GM23338 (cell line): ENCODE data around the gene TRDN. TPM values are rescaled to one million over a fixed set of nuclear protein-coding genes. Genes with fewer than 3 reads are reported as not detected.

Source experiments
- ATAC-seq: fragments of 200-7000 bp; cut with Tn5 transposase; 3 replicates; pipeline ENCODE4 v1.9.1; 2020
- DNase-seq: peaks from one replicate; pipeline ENCODE4 v3.0.0-alpha.2; 2015; ENCODE audit warnings: low spot score
- H2AFZ ChIP-seq: fragments of 200-600 bp; sonication (generic); 2 replicates; pipeline ENCODE4 v1.8.0; 2016; ENCODE audit warnings: antibody characterized with exemption, mild to moderate bottlenecking, moderate library complexity
- H3F3A ChIP-seq: fragments of 200-600 bp; sonication (generic); replicated peaks from 2 replicates; pipeline ENCODE4 v1.8.0; 2017; ENCODE audit warnings: antibody characterized with exemption, mixed run types, low read depth
- H3K27ac ChIP-seq: fragments of 200-600 bp; sonication (generic); 2 replicates; pipeline ENCODE4 v1.6.1; 2016; ENCODE audit warnings: low read depth
- H3K27me3 ChIP-seq: fragments of 200-600 bp; sonication (generic); 2 replicates; pipeline ENCODE4 v1.8.0; 2016; ENCODE audit warnings: mild to moderate bottlenecking, mixed run types, moderate library complexity; ENCODE audit not compliant: insufficient read depth
- H3K36me3 ChIP-seq: fragments of 200-600 bp; sonication (generic); 2 replicates; pipeline ENCODE4 v1.8.0; 2016; ENCODE audit warnings: mild to moderate bottlenecking; ENCODE audit not compliant: insufficient read depth
- H3K4me1 ChIP-seq: fragments of 200-600 bp; sonication (generic); 2 replicates; pipeline ENCODE4 v1.8.0; 2016; ENCODE audit warnings: mild to moderate bottlenecking, moderate library complexity; ENCODE audit not compliant: insufficient read depth
- H3K4me2 ChIP-seq: fragments of 200-600 bp; sonication (generic); 2 replicates; pipeline ENCODE4 v1.7.1; 2017; ENCODE audit warnings: mixed run types
- H3K4me3 ChIP-seq: fragments of 200-600 bp; sonication (generic); 2 replicates; pipeline ENCODE4 v1.6.1; 2016; ENCODE audit warnings: mixed run types
- H3K79me2 ChIP-seq: fragments of 200-600 bp; sonication (generic); replicated peaks from 2 replicates; pipeline ENCODE4 v1.8.0; 2017; ENCODE audit warnings: mild to moderate bottlenecking; ENCODE audit not compliant: insufficient read depth
- H3K9me2 ChIP-seq: fragments of 200-600 bp; sonication (generic); 2 replicates; pipeline ENCODE4 v1.8.0; 2017; ENCODE audit not compliant: insufficient read depth
- H4K20me1 ChIP-seq: fragments of 200-600 bp; sonication (generic); replicated peaks from 2 replicates; pipeline ENCODE4 v1.8.0; 2017; ENCODE audit warnings: mild to moderate bottlenecking; ENCODE audit not compliant: insufficient read depth
- H3K27ac Mint-ChIP-seq: 2 replicates; pipeline ENCODE4 v1.8.0; 2020; ENCODE audit warnings: inconsistent platforms, mild to moderate bottlenecking, moderate library complexity, mixed read lengths
- H3K27me3 Mint-ChIP-seq: 3 replicates; pipeline ENCODE4 v1.8.0; 2022; ENCODE audit warnings: low read depth, mild to moderate bottlenecking, moderate library complexity, mixed read lengths, inconsistent platforms; ENCODE audit not compliant: insufficient read depth, poor library complexity
- H3K36me3 Mint-ChIP-seq: 3 replicates; pipeline ENCODE4 v1.8.0; 2021; ENCODE audit warnings: low read depth, mild to moderate bottlenecking, inconsistent platforms, moderate library complexity, mixed read lengths
- H3K4me1 Mint-ChIP-seq: 3 replicates; pipeline ENCODE4 v1.8.0; 2020; ENCODE audit warnings: mild to moderate bottlenecking, inconsistent platforms, mixed read lengths
- H3K4me3 Mint-ChIP-seq: 3 replicates; pipeline ENCODE4 v1.8.0; 2021; ENCODE audit warnings: moderate library complexity, mild to moderate bottlenecking, inconsistent platforms, mixed read lengths
- H3K9me3 Mint-ChIP-seq: 3 replicates; pipeline ENCODE4 v1.8.0; 2020; ENCODE audit warnings: moderate library complexity, mild to moderate bottlenecking, inconsistent platforms, mixed read lengths
- EZH2 ChIP-seq: fragments of 200-600 bp; sonication (generic); IDR thresholded peaks from one replicate; pipeline ENCODE4 v1.8.0; 2017; ENCODE audit warnings: antibody characterized with exemption, mild to moderate bottlenecking, low read depth; ENCODE audit not compliant: unreplicated experiment
- EZH2phosphoT487 ChIP-seq: fragments of 200-600 bp; sonication (generic); IDR thresholded peaks from one replicate; pipeline ENCODE4 v1.8.1; 2018; ENCODE audit warnings: antibody characterized with exemption; ENCODE audit not compliant: unreplicated experiment
- JUNB ChIP-seq: IDR thresholded peaks from one replicate; pipeline ENCODE4 v1.6.1; 2016; ENCODE audit warnings: antibody characterized with exemption; ENCODE audit not compliant: unreplicated experiment
- POLR2AphosphoS5 ChIP-seq: IDR thresholded peaks from 2 replicates; pipeline ENCODE4 v1.6.1; 2016; ENCODE audit warnings: antibody characterized with exemption, low read depth
- STAT1 ChIP-seq: IDR thresholded peaks from one replicate; pipeline ENCODE4 v1.6.1; 2016; ENCODE audit warnings: antibody characterized with exemption; ENCODE audit not compliant: unreplicated experiment
- ZNF114 ChIP-seq: fragments of 250-450 bp; sonication (Bioruptor Pico); IDR thresholded peaks from 2 replicates; pipeline ENCODE4 v1.5.0; 2020; ENCODE audit warnings: mild to moderate bottlenecking, moderate library complexity
- ZNF462 ChIP-seq: fragments of 250-450 bp; sonication (Bioruptor Pico); IDR thresholded peaks from 2 replicates; pipeline ENCODE4 v1.5.0; 2020; ENCODE audit warnings: mild to moderate bottlenecking, moderate library complexity
- polyA plus RNA-seq: library from polyadenylated mRNA; unstranded; fragments of >200 nt; fragmentation: Nextera tagmentation; extraction: Ambion mirVana; gene quantifications from 2 replicates; pipeline ENCODE4 v1.2.1, GENCODE V29; 2016
- total RNA-seq: library from RNA; depleted of rRNA; stranded (reverse); fragments of >200 nt; shearing (Covaris generic); gene quantifications from 2 replicates; pipeline ENCODE4 v1.2.3, GENCODE V29; 2014
- TF ChIP-seq, protein P1 (sequence below): IDR thresholded peaks from one replicate; pipeline ENCODE4 v1.6.1; 2018; ENCODE audit warnings: antibody characterized with exemption; ENCODE audit not compliant: unreplicated experiment

TRDN gene
- total and polyA plus RNA-seq, 2 experiments from 2014 or later, result 35.5 to 137 TPM

DNA sequence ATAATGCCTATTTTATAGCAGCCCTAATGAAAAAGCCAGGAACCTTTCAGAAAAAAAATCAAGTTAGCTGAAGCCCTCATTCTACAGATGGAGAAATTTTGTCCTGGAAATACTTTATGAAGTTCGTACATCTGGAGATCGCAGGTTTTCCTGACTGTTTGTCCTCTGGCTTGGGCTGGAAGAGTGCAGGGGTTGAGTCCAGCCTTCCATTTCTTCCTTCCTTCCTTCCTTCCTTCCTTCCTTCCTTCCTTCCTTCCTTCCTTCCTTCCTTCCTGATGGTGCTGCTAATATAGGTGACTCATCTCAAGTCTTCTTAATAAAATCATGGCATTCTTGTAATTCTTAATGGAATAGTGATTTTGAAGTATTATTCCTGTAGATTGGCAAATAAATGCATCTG lies 413.3 kb downstream of the TRDN start (continued):
- TF ChIP-seq, protein P1, sequence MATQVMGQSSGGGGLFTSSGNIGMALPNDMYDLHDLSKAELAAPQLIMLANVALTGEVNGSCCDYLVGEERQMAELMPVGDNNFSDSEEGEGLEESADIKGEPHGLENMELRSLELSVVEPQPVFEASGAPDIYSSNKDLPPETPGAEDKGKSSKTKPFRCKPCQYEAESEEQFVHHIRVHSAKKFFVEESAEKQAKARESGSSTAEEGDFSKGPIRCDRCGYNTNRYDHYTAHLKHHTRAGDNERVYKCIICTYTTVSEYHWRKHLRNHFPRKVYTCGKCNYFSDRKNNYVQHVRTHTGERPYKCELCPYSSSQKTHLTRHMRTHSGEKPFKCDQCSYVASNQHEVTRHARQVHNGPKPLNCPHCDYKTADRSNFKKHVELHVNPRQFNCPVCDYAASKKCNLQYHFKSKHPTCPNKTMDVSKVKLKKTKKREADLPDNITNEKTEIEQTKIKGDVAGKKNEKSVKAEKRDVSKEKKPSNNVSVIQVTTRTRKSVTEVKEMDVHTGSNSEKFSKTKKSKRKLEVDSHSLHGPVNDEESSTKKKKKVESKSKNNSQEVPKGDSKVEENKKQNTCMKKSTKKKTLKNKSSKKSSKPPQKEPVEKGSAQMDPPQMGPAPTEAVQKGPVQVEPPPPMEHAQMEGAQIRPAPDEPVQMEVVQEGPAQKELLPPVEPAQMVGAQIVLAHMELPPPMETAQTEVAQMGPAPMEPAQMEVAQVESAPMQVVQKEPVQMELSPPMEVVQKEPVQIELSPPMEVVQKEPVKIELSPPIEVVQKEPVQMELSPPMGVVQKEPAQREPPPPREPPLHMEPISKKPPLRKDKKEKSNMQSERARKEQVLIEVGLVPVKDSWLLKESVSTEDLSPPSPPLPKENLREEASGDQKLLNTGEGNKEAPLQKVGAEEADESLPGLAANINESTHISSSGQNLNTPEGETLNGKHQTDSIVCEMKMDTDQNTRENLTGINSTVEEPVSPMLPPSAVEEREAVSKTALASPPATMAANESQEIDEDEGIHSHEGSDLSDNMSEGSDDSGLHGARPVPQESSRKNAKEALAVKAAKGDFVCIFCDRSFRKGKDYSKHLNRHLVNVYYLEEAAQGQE, result no peak
- TF ChIP-seq EZH2 (no peak), ZNF462 (CRISPR knock-in tag) (no peak), STAT1 (no peak)

- H3K9me3 Mint-ChIP-seq, result no peaks in the 10 kb centered on the region
- H3K4me3 Mint-ChIP-seq, result no peak overlapping the region; the same call in 2 of the 3 replicates
- Histone ChIP-seq H3K4me3 (no peak overlapping the region), H3K79me2 (no peaks in the 10 kb centered on the region), H3K27me3 (no peaks in the 10 kb centered on the region), H3K27ac (no peak overlapping the region), H4K20me1 (no peaks in the 10 kb centered on the region), H2AFZ (no peak overlapping the region), H3K4me2 (no peak overlapping the region), H3K4me1 (peaks cover 4% of the 10 kb centered on the region), H3K9me2 (no peaks in the 10 kb centered on the region), H3F3A (no peaks in the 10 kb centered on the region), H3K36me3 (no peaks in the 10 kb centered on the region)
- peaks cover 4% of the 10 kb centered on the region for H3K27me3 Mint-ChIP-seq
- no peak for ATAC-seq
- H3K36me3 Mint-ChIP-seq, result no peaks in the 10 kb centered on the region
- TF ChIP-seq, protein P1, result no peak
- TF ChIP-seq ZNF114, result no peak
- no peak for TF ChIP-seq EZH2phosphoT487
- no peak for TF ChIP-seq EZH2
- TF ChIP-seq POLR2AphosphoS5, result no peak
- TF ChIP-seq STAT1, result no peak
- TF ChIP-seq JUNB, result no peak
- peaks cover 19% of the 10 kb centered on the region for H3K4me1 Mint-ChIP-seq
- peak overlapping the region; percentile 60 for H3K27ac Mint-ChIP-seq
- DNase-seq, result no peak
Measured at GRCh38 chr6:123215211-123215610, 421.5 kb downstream of the TRDN start.
